NCI-H526 treated with DMSO at 0.1 percent for 48 hours (cell line): Measurements from ENCODE around the gene ARRB1.

ENCODE experiments used
- DNase-seq: peaks from one replicate; lab custom pipeline; 2025; lab: John Stamatoyannopoulos, UW

The ARRB1 gene

DNA sequence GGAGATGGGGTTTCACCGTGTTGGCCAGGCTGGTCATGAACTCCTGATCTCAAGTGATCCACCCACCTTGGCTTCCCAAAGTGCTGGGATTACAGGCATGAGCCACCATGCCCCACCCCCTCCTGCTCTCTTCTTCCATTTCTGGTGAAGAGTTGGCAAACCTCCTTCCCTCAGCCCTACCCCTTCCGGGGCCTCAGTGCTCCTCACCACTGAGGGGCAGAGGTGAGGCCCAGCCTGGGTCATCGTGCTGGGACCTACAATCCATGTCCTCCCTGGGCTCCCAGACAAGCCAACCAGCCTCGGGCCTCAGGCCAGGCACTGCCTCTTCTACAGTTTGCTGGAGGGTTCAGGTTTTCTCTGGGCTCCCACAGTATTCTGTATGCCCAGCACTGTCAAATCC lies 125.7 kb downstream of the ARRB1 start:
- DNase-seq = no peak

DNA sequence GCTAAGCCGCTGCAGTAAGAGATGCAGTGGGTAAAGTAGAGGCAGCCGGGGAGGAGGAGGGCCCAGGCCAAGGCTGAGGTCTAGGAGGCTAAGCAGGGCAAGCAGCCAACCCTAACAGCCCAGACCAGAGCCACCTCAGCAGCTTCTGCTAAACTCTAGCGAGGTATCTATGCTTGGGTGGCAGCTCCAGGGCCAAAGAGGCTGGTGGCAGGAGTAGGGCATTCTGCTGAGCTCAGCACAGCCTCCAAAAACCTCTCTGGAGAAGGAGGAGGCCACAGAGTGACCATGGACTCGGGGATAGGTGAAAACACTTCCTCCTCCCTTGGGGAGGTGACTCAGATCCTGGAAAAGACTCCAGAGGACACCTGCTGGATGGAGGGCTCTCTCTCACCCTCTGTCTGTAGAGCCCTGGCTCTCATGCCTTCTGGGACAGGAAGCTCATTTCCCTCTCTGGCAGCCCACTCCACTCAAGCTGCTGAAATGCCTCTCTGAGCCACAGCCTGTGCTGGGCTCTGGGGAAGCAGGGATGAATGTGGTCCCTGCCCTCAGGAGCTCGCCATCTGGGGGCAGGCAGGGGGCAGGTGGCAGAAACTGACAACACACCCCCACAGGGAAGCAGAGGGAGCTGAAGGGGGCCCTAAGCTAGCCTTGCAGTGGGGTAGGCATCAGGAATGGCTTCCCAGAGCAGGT lies 127.4 kb downstream of the ARRB1 start:
- no peak for DNase-seq

DNA sequence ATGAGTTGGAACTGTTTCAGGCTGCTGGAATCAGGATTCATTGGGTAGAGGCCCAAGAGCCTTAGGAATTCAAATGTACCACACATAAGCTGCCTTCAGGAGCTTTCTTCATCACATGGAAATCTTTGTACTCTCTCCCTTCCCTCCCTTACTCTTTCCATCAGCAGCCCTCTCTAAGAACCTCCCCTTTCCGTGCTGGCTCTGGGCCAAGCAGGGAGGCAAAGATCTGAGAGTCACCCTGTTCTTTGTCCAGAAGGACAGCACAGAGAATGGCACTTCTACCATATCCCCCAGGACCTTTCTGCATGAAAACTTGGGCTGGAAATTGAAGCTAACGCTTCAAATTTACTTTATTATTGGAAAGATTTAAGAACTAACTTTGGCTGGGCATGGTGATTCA lies 131.6 kb downstream of the ARRB1 start:
- no peak for DNase-seq

DNA sequence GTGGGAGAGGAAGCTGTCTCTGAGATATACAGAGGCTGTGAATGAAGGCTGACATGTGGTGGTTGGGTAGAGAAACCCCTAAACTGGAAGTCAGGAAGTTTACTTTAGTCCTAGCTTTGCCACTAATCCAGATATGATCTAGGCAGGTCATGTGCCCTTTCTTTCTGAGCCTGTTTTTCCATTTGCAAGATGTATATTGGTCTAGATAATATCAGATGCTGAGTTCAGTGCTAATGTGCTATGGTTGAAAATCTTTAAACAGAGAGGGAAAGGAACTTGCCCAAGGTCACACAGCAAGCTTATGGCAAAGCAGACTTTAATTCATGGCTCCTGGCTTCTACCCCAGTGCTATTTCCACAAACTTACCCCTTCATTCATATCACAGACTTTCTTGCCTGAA lies 136.6 kb downstream of the ARRB1 start:
- no peak for DNase-seq

DNA sequence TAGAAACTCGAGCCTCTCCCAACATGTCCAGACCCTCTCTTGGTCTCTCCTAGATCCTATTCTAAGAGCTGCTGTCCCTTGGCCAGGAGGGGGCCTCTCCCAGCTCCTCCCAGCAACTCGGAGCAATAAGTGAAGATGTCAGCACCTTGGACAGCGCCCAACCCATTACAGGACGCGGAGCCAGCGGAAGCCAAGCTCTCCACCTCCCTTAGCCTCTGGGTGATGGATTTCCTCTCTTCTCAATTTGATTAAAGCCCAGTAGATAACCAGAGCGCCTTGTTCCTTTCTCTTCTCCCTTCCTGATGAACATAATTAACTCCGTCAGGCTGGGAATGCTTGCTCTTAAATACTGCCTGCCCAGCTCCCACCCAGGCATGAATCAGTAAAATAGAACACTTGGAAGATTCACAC lies 137.0 kb downstream of the ARRB1 start:
- no peak for DNase-seq
